ENCODE measurements around the gene MRAP2.

Gene MRAP2

DNA sequence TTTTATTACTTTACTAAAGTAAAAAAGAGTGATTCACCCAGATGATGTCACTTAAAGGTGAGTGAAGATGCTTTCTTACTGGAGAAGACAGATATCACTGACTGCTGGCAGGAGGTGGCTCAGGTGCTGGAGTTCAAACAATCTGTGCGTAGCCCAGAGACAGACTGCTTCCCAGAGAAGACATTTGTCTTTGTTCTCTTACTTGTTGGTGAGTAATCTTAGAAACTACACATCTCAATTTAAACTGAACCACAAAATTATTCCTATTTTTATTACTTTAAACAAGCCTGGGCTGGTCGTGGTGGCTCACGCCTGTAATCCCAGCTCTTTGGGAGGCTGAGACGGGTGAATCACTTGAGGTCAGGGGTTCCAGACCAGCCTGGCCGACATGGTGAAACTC, 101.7 kb downstream of the MRAP2 start:
- DNase-seq (ENCODE audit: low read depth) = no peak

DNA sequence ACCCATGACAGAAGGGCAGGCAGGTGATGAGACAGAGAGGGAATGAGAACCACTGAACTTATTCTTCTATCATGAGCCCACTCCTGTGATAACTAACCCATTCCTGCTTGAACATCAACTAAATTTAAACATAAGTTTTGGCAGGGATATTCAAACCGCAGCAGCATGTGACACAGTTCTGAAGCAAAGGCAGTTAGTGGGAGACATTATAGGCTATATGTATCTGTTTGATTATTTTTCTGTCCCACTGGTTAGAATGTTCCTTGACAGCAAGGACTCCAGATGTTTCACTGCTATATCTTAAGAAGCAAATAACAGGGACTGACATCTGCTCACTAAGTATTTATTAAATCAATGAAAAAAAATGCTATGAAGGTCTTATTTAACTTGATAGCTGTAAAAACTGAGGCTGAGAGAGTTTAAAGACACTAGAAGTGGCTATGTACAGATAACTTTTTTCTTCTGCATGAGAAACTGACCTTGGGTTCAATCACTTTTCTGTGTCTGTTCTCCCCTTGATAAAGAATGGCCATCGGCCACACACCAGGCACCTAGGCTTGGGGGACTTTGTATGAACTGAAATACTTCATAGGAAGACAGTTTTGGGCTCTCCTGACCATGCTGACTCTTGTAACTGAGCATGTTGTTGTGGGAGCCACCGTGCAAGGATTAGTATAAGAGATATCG, 102.9 kb downstream of the MRAP2 start:
- DNase-seq (ENCODE audit: low read depth) = no peak

DNA sequence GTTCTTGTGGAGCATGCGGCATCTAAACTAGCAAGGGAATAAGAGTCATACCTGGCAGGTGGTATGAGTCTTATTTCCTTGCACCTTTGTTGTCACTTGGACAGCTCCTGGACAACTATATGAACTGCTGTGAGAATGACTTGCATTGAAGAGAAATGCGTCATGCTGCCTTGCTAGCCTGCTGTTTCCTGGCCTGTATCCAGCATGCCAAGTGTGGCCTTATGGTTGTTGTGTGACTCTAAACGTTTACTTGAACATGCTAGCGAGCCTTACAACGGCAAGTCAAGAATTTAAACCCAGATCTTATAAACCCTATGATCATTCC, 103.4 kb downstream of the MRAP2 start:
- DNase-seq (ENCODE audit: low read depth) = no peak

DNA sequence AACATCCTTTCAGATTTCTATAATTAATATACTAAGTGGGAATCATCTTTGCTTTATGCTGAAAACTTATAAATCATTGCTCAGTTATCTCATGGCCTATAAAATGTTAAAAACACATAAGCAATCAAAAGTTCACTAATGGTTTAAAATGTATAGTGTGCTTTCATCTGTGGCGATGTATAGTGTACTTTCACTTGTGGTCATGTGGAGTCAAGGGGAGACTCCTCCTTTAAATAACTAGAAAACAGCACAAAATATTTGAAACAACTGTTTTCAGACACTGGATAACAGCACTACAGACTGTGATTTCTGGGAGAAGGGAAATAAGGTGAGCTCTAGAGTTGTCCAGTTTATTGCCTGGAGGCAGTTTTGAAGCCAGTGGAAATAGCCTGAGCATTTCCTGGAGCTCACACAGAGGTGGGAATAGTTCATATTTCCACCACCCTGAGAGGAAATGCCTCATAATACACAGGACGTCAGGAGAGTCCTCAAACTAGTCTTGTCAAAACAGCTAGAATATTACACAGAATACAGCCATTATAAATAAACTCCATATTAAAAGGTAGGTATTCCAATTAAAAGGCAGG, 104.5 kb downstream of the MRAP2 start:
- no peak for DNase-seq (ENCODE audit: low read depth)

DNA sequence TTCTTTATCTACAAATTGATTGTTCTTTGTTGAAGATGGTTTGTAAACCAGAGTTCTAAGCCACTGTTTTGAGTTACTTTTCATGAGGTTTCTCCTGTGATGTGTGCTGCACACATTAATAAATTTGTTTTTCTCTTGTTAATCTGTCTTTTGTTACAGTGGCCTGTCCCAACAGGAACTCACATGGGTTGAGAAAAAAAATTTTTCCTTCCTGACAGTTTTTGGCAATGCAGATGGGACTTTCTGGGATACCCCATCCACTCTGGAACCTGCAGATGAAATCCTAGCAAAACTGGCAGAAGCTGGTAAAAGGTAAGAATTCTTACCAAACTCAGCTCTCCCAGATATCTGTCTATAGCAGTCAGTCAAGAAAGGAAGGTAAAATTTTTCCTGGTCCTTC, 105.7 kb downstream of the MRAP2 start:
- no peak for DNase-seq (ENCODE audit: low read depth)

Data from stimulated activated CD8-positive, alpha-beta memory T cell treated with anti-CD3 and anti-CD28 coated beads, Interleukin-12 subunit alpha, Interleukin-12 subunit beta, amount 100 ng/mL, for 4 hours (primary cell).